HUES48 (cell line): Measurements from ENCODE around the gene GRID1.
"Not testable (repeated sequence)": the region's sequence is repeated elsewhere in the genome, so short reads cannot be mapped to it uniquely, and the experiment has no call there.

ENCODE experiments used
- H3K27ac ChIP-seq: one replicate; pipeline ENCODE4 v1.7.0; 2013; ENCODE audit warnings: low read depth, low read length, inconsistent platforms
- H3K27me3 ChIP-seq: 2 replicates; pipeline ENCODE4 v1.6.1; 2013; ENCODE audit warnings: mild to moderate bottlenecking, low read length; ENCODE audit not compliant: control insufficient read depth, insufficient read depth
- H3K36me3 ChIP-seq: 2 replicates; pipeline ENCODE4 v1.6.1; 2013; ENCODE audit warnings: low read length; ENCODE audit not compliant: control insufficient read depth, insufficient read depth
- H3K4me1 ChIP-seq: 2 replicates; pipeline ENCODE4 v1.6.1; 2013; ENCODE audit warnings: mild to moderate bottlenecking, low read length; ENCODE audit not compliant: control insufficient read depth, insufficient read depth
- H3K4me3 ChIP-seq: 2 replicates; pipeline ENCODE4 v1.5.1; 2013; ENCODE audit warnings: mild to moderate bottlenecking, low read depth, low read length
- H3K9ac ChIP-seq: 2 replicates; pipeline ENCODE4 v1.6.1; 2013; ENCODE audit warnings: mild to moderate bottlenecking, low read depth, low read length, moderate library complexity
- H3K9me3 ChIP-seq: 2 replicates; pipeline ENCODE4 v1.6.1; 2013; ENCODE audit warnings: low read length; ENCODE audit not compliant: control insufficient read depth, insufficient read depth

GRID1 gene

GRCh38 chr10:85961479-85962067 is 405.0 kb downstream of the GRID1 start:
- no peak overlapping the region for H3K4me3 ChIP-seq
- H3K9me3 ChIP-seq, result peaks cover 3% of the 10 kb centered on the region; the same call in 1 of the 2 replicates
- H3K9ac ChIP-seq, result no peak overlapping the region
- H3K4me1 ChIP-seq, result no peaks in the 10 kb centered on the region
- H3K36me3 ChIP-seq, result no peaks in the 10 kb centered on the region
- no peak overlapping the region for H3K27ac ChIP-seq
- H3K27me3 ChIP-seq, result no peaks in the 10 kb centered on the region

DNA sequence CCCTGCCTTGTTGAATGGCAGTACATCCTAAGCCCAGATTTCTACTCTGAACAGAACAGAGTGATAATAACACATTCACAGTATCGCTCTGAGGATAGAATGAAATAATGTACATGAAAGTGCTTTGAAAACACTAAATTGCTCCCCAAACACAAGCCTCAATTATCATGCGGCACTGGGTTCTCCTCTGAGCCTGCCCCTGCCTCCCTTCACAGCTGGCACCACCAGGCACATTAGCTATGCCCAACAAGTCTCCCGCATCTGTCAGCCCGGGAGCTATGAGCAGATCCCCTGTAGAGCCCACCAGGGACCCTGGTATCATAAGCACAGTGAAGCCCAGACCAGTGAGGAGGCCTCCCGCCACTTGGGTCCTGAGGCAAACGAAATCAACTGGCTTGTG is 405.5 kb downstream of the GRID1 start:
- H3K27me3 ChIP-seq, result no peaks in the 10 kb centered on the region
- no peak overlapping the region for H3K9ac ChIP-seq
- H3K4me1 ChIP-seq, result no peaks in the 10 kb centered on the region
- no peaks in the 10 kb centered on the region for H3K36me3 ChIP-seq
- no peak overlapping the region for H3K27ac ChIP-seq
- no peak overlapping the region for H3K4me3 ChIP-seq
- peaks cover 3% of the 10 kb centered on the region; the same call in 1 of the 2 replicates for H3K9me3 ChIP-seq

DNA sequence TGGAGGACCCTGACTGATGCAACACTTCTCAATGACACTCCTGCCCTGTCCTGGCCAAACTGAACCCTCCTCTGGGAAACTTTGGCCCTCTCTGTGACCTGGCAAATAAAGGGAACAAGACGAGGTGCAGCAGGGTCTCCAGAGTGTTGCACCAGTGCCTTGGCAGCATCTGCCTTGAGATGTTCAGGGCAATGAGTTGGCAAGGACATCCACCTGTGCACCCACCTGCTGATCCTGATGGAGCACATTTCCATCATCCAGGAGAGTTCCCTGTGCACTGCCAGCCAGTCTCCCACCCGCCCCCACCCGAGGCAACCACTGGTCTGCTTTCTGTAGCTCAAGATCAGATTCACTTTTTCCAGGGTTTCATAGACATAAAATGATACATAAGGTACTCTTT is 407.4 kb downstream of the GRID1 start:
- H3K9ac ChIP-seq, result no peak overlapping the region

GRCh38 chr10:85950921-85951320 is 415.7 kb downstream of the GRID1 start:
- Histone ChIP-seq H3K36me3 (no peaks in the 10 kb centered on the region), H3K9me3 (no peaks in the 10 kb centered on the region), H3K27me3 (no peaks in the 10 kb centered on the region), H3K4me1 (no peaks in the 10 kb centered on the region), H3K9ac (no peak overlapping the region), H3K4me3 (no peak overlapping the region), H3K27ac (no peak overlapping the region)

More for the DNA sequence above, 407.4 kb downstream of the GRID1 start:
- Histone ChIP-seq H3K4me1 (no peaks in the 10 kb centered on the region), H3K27me3 (no peaks in the 10 kb centered on the region), H3K9me3 (no peaks in the 10 kb centered on the region), H3K27ac (no peak overlapping the region), H3K36me3 (no peaks in the 10 kb centered on the region), H3K4me3 (no peak overlapping the region)

DNA sequence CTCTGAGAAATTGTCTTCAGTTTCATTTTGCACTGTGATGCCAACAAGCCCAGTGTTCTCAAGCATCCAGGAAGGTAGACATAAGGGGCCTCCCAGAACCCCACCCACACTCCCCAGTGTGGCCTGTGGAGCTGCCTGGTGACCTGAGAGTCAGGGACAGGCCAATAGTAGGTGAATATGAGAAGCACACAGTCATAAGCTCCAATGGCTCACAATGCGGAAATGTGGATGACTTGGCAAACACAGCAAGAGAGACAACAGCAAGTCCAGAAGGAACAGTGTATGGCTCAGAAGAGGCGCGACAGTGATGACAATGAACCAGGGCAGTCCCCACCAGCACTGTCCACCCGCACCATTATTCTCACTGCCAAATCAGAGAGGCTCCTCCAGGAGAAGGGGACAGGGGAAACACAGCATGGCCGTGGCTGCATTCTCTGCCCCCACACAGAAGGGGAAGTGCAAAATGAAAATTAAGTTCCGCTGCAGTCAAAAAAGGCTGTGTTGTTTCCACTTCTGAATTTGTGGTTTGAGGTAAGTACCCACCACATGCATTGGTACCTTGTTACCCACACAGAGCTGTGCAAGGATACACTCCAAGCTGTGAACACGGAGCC is 419.8 kb downstream of the GRID1 start:
- H3K36me3 ChIP-seq, result no peaks in the 10 kb centered on the region
- H3K4me1 ChIP-seq, result no peaks in the 10 kb centered on the region
- no peak overlapping the region for H3K27ac ChIP-seq
- H3K4me3 ChIP-seq, result no peak overlapping the region
- H3K9me3 ChIP-seq, result no peaks in the 10 kb centered on the region
- no peak overlapping the region for H3K9ac ChIP-seq
- H3K27me3 ChIP-seq, result no peaks in the 10 kb centered on the region

GRCh38 chr10:85936161-85936560 is 430.4 kb downstream of the GRID1 start:
- H3K27me3 ChIP-seq, result no peaks in the 10 kb centered on the region
- H3K27ac ChIP-seq, result no peak overlapping the region
- H3K4me1 ChIP-seq, result no peaks in the 10 kb centered on the region
- H3K9ac ChIP-seq, result no peak overlapping the region
- no peaks in the 10 kb centered on the region for H3K36me3 ChIP-seq
- H3K9me3 ChIP-seq, result no peaks in the 10 kb centered on the region
- no peak overlapping the region for H3K4me3 ChIP-seq

DNA sequence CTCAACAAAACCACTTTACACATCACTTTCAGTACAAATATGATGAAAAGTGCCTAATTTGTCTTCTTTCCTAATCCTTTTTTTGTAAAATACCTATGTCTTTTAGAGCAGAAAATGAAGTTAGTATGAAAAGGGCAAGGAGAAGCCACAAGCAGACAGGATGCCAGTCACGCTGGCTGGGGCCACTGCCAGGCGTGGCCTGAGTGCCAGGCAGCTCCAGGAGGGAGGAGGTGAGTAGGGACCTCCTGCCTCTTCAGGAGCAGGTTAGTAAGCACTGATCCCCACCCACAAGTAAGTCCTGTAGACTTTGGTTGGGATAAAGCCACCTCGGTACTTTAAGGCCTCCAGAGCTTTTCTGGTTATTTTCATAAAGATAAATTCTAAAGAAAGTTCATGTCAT is 432.0 kb downstream of the GRID1 start:
- Histone ChIP-seq H3K27ac (no peak overlapping the region), H3K4me1 (no peaks in the 10 kb centered on the region), H3K9ac (no peak overlapping the region), H3K36me3 (no peaks in the 10 kb centered on the region), H3K27me3 (no peaks in the 10 kb centered on the region), H3K9me3 (no peaks in the 10 kb centered on the region), H3K4me3 (no peak overlapping the region)

DNA sequence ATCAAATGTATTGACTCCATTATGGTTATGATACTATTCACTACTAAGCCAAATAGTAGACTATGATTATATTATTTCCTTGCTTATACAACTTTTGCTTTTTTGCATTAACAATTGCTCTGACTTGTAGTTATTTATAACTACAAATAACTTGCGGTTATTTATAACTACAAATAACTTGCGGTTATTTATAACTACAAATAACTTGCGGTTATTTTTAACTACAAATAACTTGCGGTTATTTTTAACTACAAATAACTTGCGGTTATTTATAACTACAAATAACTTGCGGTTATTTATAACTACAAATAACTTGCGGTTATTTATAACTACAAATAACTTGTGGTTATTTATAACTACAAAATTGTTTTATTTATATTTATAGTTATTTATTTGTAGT is 436.6 kb downstream of the GRID1 start:
- H3K4me1 ChIP-seq, H3K36me3 ChIP-seq, H3K27me3 ChIP-seq, H3K27ac ChIP-seq, H3K9ac ChIP-seq, H3K4me3 ChIP-seq, H3K9me3 ChIP-seq: not testable (repeated sequence)

DNA sequence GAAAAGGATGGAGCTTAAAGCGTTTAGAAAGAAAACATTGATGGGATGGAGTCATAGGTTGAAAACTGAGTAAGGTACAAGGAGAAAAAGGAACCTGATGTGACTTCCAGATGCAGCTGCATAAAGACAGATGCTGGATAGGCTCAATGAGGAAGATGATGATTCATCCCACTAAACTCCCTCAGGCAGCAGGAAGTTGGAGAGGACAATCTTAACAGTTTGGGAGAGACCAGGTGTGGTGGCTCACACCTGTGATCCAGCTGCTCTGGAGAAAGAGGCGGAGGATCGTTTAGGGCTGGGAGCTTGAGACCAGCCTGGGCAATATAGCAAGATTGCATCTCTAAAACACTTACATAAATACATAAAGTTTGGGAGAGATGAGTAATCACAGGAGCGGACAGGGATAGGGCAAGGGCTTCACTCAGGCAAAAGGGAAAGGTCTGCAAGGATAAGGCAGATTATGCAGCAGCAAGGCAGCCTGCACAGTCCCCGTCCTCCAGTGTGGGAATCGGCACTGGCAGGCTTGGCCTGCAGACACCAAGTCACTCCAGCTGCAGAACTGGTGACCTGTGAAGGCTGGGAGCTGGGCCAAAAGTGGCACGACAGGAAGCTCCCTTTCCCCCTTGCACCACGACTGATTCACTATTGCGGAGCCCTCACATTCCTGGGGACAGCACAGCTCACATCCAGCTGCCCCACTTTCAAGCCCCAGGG is 438.5 kb downstream of the GRID1 start:
- H3K27ac ChIP-seq, result no peak overlapping the region
- no peak overlapping the region for H3K9ac ChIP-seq
- H3K36me3 ChIP-seq, result no peaks in the 10 kb centered on the region

DNA sequence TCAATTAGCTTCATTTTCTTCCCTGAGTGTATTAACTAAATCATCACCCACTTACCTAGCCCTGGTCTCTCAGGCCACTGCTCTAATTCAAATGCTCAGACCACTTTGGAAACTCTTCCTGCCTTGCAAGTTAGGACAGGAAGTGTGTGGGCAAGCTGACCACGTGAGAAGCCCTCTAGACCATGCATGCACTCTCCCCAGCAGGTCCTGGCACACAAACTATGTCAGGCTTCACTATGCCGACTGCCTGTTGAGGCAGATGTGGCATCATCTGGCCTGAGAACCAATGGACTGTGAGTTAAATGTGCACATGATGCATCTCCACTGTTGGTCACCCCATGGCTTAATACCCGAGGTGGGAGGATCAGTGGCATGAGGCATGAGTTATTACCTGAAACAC is 439.6 kb downstream of the GRID1 start:
- Histone ChIP-seq H3K9me3 (no peaks in the 10 kb centered on the region), H3K36me3 (no peaks in the 10 kb centered on the region), H3K27me3 (no peaks in the 10 kb centered on the region), H3K4me3 (no peak overlapping the region), H3K4me1 (no peaks in the 10 kb centered on the region), H3K9ac (no peak overlapping the region), H3K27ac (no peak overlapping the region)

More for the DNA sequence above, 438.5 kb downstream of the GRID1 start:
- Histone ChIP-seq H3K4me1 (no peaks in the 10 kb centered on the region), H3K9me3 (no peaks in the 10 kb centered on the region), H3K4me3 (no peak overlapping the region), H3K27me3 (no peaks in the 10 kb centered on the region)

- no peak overlapping the region for H3K27ac ChIP-seq
- no peaks in the 10 kb centered on the region for H3K9me3 ChIP-seq
- H3K4me3 ChIP-seq, result no peak overlapping the region
- no peaks in the 10 kb centered on the region for H3K27me3 ChIP-seq
- H3K9ac ChIP-seq, result no peak overlapping the region
- no peaks in the 10 kb centered on the region for H3K36me3 ChIP-seq
- H3K4me1 ChIP-seq, result no peaks in the 10 kb centered on the region
Observed at GRCh38 chr10:85926136-85926535, 440.5 kb downstream of the GRID1 start.
